Rectal smooth muscle tissue (tissue), 1 donor: ENCODE data around the gene RNF186.
"Not testable (repeated sequence)": the region's sequence is repeated elsewhere in the genome, so short reads cannot be mapped to it uniquely, and the experiment has no call there.

Source experiments
- H3K27ac ChIP-seq: one replicate; pipeline ENCODE4 v1.7.0; 2013; ENCODE audit warnings: low read depth, low read length, inconsistent platforms
- H3K27me3 ChIP-seq: one replicate; pipeline ENCODE4 v1.7.0; 2013; ENCODE audit warnings: low read length; ENCODE audit not compliant: control insufficient read depth, insufficient read depth
- H3K36me3 ChIP-seq: one replicate; pipeline ENCODE4 v1.7.0; 2013; ENCODE audit warnings: low read length; ENCODE audit not compliant: control insufficient read depth, insufficient read depth
- H3K4me1 ChIP-seq: one replicate; pipeline ENCODE4 v1.7.0; 2013; ENCODE audit warnings: low read length; ENCODE audit not compliant: control insufficient read depth, insufficient read depth
- H3K4me3 ChIP-seq: one replicate; pipeline ENCODE4 v1.7.0; 2013; ENCODE audit warnings: low read length
- H3K9ac ChIP-seq: one replicate; pipeline ENCODE4 v1.7.0; 2013; ENCODE audit warnings: low read length

RNF186 gene

DNA sequence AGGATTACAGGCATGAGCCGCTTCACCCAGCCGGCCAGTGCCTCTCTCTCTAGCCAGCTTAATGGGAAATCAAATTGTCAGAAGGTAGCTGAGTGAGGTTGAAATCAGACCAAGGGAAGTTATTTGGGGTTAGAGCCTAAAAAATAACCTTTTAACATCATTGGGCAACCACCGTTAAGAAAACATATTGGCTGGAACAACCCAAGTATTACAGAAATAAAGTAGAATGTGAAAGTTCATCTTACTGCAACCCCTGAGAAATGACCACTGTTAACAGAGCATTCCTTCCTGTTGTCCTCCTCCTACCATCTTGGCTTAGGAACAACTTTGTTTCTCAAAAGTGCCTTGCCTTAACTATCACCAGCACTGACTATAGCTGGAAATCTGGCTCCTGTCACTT is 3.2 kb upstream of the RNF186 start:
- Histone ChIP-seq H3K4me1 (no peaks in the 10 kb centered on the region), H3K4me3 (no peak overlapping the region), H3K9ac (no peak overlapping the region), H3K27ac (no peak overlapping the region), H3K27me3 (no peaks in the 10 kb centered on the region), H3K36me3 (no peaks in the 10 kb centered on the region)

DNA sequence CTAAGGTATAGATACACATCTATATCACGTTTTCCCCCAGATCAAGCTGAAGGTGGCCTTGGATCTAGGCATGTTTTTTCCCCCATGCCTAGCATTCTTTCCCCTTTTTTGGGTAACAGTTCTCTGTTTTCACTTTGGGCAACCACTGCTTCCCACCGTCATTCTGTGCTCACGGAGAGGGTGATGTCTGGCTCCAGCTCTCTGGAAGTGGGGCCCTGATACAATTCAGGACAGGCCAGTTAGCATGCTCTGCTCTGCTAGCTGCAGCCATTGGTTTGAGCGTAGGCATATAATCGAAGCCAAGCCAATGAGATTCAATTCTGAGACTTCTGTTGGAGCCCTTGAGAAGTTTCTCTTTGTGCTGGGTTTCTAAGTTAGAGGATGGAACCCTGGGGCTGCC is 2.1 kb upstream of the RNF186 start:
- Histone ChIP-seq H3K9ac (no peak overlapping the region), H3K36me3 (no peaks in the 10 kb centered on the region), H3K4me3 (no peak overlapping the region), H3K4me1 (no peaks in the 10 kb centered on the region), H3K27me3 (no peaks in the 10 kb centered on the region), H3K27ac (no peak overlapping the region)

DNA sequence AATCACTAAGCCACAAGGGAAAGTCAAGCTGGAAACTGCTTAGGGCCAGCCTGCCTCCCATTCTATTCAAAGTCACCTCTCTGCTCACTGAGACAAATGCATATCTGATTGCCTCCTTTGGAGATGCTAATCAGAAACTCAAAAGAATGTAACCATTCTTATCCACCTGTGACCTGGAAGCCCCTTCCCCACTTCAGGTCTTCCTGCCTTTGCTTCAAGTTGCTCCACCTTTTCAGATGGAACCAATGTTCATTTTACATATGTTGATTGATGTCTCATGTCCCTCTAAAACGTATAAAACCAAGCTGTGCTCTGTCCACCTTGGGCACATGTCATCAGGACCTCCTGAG is 1.6 kb upstream of the RNF186 start:
- not testable (repeated sequence) for H3K27me3 ChIP-seq, H3K9ac ChIP-seq, H3K36me3 ChIP-seq, H3K27ac ChIP-seq, H3K4me1 ChIP-seq, H3K4me3 ChIP-seq

DNA sequence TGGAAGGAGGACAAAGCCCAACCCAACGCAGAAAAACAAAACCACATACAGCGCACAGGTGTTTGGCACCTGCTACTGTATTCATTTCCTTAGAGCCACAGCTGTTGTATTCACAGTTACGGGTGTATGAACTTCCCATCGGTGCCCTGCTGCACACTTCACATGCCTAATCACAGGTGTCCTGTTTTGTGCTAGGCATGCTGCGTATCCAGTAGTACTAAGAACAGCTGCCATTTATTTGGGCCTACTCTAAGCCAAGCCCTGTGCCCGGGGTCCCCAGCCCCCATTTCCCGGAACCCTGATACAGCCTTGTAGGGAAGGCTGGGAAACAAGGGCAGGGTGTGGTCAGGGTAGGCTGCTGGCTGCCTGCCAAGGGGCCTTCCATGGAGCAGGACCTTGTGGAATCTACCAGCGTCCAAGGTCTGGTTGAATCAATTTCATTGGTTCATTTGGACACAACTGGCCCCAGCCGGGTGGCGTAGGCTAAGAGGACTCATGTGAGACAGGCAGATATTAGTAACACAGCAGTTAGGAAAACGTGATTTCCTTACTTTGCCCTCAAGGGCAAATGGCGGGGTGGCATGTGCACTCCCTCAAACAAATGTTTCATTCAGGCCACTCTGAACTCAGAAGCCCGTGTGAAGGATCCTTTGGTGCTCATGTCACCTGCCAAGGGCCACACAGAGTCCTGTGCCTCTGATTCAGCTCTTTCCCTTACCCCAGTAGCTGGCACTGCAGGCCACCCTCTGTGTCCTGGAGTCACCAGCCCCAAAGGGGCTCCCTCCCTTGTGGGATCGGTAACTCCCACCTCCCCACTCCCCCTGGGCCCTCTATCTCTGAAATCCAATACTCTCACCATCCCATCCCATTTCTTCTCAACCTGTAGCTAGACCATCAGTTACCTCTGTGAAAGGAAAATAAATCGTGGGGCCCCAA is 986 bp upstream of the RNF186 start:
- no peak overlapping the region for H3K9ac ChIP-seq
- no peaks in the 10 kb centered on the region for H3K36me3 ChIP-seq
- no peak overlapping the region for H3K4me3 ChIP-seq
- H3K27ac ChIP-seq = no peak overlapping the region
- H3K27me3 ChIP-seq = no peaks in the 10 kb centered on the region
- H3K4me1 ChIP-seq = no peaks in the 10 kb centered on the region

- no peak overlapping the region for H3K27ac ChIP-seq
- no peaks in the 10 kb centered on the region for H3K4me1 ChIP-seq
- H3K36me3 ChIP-seq = no peaks in the 10 kb centered on the region
- no peak overlapping the region for H3K9ac ChIP-seq
- H3K4me3 ChIP-seq = peak overlapping the region; percentile 61
- H3K27me3 ChIP-seq = no peaks in the 10 kb centered on the region
These were observed 830 bp downstream of the RNF186 start for GRCh38 chr1:19814244-19814661.

DNA sequence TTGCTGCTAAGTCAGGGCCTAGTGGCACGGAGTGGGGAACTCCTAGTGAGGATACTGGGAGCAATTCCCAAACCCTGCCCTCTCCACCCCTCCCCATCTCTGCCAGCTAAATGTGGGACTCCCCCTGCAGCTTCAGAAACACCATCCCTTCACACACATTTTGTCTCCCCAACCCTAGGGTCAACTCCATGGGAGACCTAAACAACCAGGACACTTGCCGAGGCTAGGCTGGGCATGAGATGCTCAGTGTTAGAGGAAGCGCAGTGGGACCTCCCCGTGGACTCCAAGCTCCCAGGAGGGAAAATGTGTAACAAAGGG is 1.5 kb downstream of the RNF186 start:
- H3K9ac ChIP-seq = no peak overlapping the region
- no peaks in the 10 kb centered on the region for H3K36me3 ChIP-seq
- H3K4me1 ChIP-seq = no peaks in the 10 kb centered on the region
- H3K4me3 ChIP-seq = peak overlapping the region; percentile 61
- no peaks in the 10 kb centered on the region for H3K27me3 ChIP-seq
- no peak overlapping the region for H3K27ac ChIP-seq

DNA sequence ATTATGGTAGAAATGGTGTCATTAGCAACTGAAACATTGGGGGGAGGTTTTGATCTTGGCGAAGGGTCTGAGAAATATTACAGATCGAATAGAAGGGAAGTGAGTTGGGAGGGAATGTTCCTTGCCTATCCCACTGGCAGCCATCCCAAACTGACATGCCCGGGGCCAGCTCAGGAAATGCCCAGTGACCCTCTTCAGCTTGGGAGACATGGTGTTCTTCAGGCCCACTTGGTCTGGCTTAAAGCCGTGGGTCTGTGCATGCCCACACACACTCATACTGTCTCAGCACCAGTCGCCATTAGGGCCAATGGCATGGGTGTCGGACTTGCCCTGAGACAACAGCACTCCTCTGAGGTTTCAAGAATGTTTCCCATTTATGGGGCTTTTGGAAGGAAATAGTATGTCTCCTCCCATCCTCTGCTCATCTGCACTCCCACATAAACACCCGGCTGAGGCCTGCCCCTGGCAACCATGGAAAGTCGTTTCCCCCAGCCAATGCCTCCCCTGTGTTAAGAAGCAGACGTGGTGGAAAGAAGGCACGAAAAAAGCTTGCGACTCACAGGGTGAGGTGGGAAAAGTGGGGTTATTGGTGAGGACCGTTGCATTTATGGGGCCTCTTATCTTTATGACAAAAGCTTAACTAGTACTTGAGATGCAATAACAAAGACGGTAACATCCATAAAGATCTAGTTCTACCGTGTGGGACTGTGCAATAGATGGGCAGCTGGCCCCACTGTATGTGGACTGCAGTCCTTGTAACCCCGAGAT is 2.0 kb downstream of the RNF186 start:
- no peaks in the 10 kb centered on the region for H3K27me3 ChIP-seq
- no peaks in the 10 kb centered on the region for H3K4me1 ChIP-seq
- no peak overlapping the region for H3K27ac ChIP-seq
- no peak overlapping the region for H3K9ac ChIP-seq
- H3K4me3 ChIP-seq = peak overlapping the region; percentile 61
- no peaks in the 10 kb centered on the region for H3K36me3 ChIP-seq

- H3K4me3 ChIP-seq = no peak overlapping the region
- no peaks in the 10 kb centered on the region for H3K36me3 ChIP-seq
- no peaks in the 10 kb centered on the region for H3K27me3 ChIP-seq
- no peak overlapping the region for H3K27ac ChIP-seq
- H3K4me1 ChIP-seq = no peaks in the 10 kb centered on the region
- H3K9ac ChIP-seq = no peak overlapping the region
These were observed 3.8 kb downstream of the RNF186 start for GRCh38 chr1:19811206-19811851.

- Histone ChIP-seq H3K27ac (no peak overlapping the region), H3K36me3 (no peaks in the 10 kb centered on the region), H3K9ac (no peak overlapping the region), H3K27me3 (no peaks in the 10 kb centered on the region), H3K4me3 (no peak overlapping the region), H3K4me1 (no peaks in the 10 kb centered on the region)
These were observed 5.9 kb downstream of the RNF186 start for GRCh38 chr1:19809044-19809750.

DNA sequence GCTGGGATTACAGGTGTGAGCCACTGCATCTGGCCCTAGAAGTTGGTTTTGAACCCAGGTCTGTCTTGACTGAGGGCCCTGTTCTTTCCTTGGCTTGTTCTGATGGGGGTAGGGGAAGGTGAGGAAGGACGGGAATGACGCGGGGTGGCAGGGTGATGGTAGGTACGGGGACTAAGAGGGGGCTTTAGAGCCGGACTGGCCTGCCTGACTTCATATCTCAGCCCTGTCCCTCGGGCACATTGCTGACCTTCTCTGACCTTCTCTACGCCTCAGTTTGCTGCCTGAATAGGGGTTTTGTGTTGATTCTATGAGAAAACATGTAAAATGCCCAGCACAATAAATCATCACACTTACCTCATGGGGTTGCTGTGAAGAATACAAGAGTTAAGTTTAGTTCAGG is 6.7 kb downstream of the RNF186 start:
- H3K36me3 ChIP-seq = no peaks in the 10 kb centered on the region
- no peaks in the 10 kb centered on the region for H3K4me1 ChIP-seq
- no peak overlapping the region for H3K4me3 ChIP-seq
- no peak overlapping the region for H3K9ac ChIP-seq
- no peak overlapping the region for H3K27ac ChIP-seq
- H3K27me3 ChIP-seq = no peaks in the 10 kb centered on the region

DNA sequence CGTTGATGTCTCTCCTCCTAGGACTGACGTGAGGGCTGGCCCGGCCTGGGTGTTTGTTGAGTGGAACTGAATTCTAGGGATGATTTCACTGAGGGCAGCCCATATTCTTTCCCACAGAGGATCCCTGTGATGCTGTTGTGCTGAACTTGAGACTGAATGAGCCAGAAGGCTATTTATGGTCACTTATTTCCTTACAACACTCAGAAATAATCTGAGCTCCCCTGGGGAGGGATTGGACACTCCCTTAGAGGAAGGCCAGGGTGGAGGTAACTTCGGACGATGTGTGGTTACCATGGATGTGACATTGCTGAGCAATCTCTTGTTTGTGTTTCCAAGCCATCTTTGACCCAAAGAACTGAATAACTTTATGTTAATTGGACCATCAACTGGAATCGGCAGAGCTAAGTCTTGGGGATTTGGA is 10.2 kb downstream of the RNF186 start:
- Histone ChIP-seq H3K4me1 (no peaks in the 10 kb centered on the region), H3K4me3 (no peak overlapping the region), H3K9ac (no peak overlapping the region), H3K36me3 (no peaks in the 10 kb centered on the region), H3K27ac (no peak overlapping the region), H3K27me3 (no peaks in the 10 kb centered on the region)

GRCh38 chr1:19802269-19802668 is 12.8 kb downstream of the RNF186 start:
- no peak overlapping the region for H3K27ac ChIP-seq
- no peak overlapping the region for H3K4me3 ChIP-seq
- H3K27me3 ChIP-seq = no peaks in the 10 kb centered on the region
- H3K36me3 ChIP-seq = no peaks in the 10 kb centered on the region
- no peak overlapping the region for H3K9ac ChIP-seq
- H3K4me1 ChIP-seq = no peaks in the 10 kb centered on the region
